PFSK-1 (cell line): ENCODE measurements around the gene NOP53.

ENCODE experiments used
- FOXP2 ChIP-seq: optimal IDR thresholded peaks from 2 replicates; pipeline ENCODE3; 2011; ENCODE audit warnings: borderline replicate concordance, control low read depth, inconsistent platforms; ENCODE audit not compliant: insufficient read depth; ENCODE audit errors: extremely low read length, extremely low read depth
- POLR2AphosphoS5 ChIP-seq: IDR thresholded peaks from 2 replicates; pipeline ENCODE4 v1.6.1; 2012; ENCODE audit warnings: low read depth, mild to moderate bottlenecking, control low read depth, low read length, moderate library complexity
- SIN3A ChIP-seq: IDR thresholded peaks from 2 replicates; pipeline ENCODE4 v1.6.1; 2012; ENCODE audit warnings: mild to moderate bottlenecking, low read length, moderate library complexity, borderline replicate concordance; ENCODE audit not compliant: insufficient read depth
- TAF1 ChIP-seq: IDR thresholded peaks from 2 replicates; pipeline ENCODE4 v1.6.1; 2012; ENCODE audit warnings: low read length, control low read depth, borderline replicate concordance; ENCODE audit not compliant: insufficient read depth
- TF ChIP-seq, protein P1 (sequence below), 2 experiments: IDR thresholded peaks; 2 replicates each; pipeline versions ENCODE4 v1.6.1 to v1.8.0; 2011 to 2012; ENCODE audit warnings: low read depth in 2 of 2, low read length in 2 of 2, control low read depth in 1 of 2, inconsistent platforms in 1 of 2, mild to moderate bottlenecking in 1 of 2, moderate library complexity in 1 of 2; ENCODE audit not compliant: insufficient read depth in 1 of 2

Gene NOP53

DNA sequence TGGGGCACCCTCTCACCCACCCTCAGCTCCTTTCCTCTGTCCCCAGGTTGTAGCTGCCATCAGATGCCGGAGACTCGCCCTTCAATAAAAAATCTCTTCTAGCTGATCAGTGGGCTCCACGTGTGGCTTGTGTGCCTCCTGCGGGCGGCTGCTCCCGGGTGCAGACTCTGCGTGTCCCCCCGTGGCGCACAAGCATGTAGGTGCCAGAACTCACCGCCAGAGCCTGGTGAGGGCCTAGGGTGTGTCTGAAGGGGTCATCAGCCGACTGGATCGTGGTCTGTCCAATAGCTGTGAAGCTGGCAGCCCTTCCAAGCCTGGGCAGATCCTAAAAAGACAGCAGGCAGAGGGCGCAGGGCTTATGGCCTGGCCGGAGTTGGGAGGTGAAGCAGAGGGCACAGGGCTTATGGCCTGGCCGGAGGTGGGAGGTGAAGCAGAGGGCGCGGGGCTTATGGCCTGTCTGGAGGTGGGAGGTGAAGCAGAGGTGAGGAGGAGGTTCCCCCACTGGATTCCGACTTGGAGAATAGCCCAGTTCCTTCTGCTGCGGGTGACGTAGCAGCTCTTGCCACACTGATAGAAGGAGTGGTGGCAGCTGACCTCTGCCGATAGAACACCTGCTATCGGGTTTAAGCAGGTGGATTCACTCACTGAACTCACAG lies 11.7 kb downstream of the NOP53 start:
- TF ChIP-seq TAF1 = no peak
- TF ChIP-seq SIN3A = no peak
- TF ChIP-seq POLR2AphosphoS5 = no peak
- no peak for TF ChIP-seq FOXP2
- TF ChIP-seq, protein P1, sequence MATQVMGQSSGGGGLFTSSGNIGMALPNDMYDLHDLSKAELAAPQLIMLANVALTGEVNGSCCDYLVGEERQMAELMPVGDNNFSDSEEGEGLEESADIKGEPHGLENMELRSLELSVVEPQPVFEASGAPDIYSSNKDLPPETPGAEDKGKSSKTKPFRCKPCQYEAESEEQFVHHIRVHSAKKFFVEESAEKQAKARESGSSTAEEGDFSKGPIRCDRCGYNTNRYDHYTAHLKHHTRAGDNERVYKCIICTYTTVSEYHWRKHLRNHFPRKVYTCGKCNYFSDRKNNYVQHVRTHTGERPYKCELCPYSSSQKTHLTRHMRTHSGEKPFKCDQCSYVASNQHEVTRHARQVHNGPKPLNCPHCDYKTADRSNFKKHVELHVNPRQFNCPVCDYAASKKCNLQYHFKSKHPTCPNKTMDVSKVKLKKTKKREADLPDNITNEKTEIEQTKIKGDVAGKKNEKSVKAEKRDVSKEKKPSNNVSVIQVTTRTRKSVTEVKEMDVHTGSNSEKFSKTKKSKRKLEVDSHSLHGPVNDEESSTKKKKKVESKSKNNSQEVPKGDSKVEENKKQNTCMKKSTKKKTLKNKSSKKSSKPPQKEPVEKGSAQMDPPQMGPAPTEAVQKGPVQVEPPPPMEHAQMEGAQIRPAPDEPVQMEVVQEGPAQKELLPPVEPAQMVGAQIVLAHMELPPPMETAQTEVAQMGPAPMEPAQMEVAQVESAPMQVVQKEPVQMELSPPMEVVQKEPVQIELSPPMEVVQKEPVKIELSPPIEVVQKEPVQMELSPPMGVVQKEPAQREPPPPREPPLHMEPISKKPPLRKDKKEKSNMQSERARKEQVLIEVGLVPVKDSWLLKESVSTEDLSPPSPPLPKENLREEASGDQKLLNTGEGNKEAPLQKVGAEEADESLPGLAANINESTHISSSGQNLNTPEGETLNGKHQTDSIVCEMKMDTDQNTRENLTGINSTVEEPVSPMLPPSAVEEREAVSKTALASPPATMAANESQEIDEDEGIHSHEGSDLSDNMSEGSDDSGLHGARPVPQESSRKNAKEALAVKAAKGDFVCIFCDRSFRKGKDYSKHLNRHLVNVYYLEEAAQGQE (IDR thresholded peaks at IDR 0.05; ENCODE audit: insufficient read depth in 1 of 2, low read depth in 2 of 2, low read length in 2 of 2) = no peak

DNA sequence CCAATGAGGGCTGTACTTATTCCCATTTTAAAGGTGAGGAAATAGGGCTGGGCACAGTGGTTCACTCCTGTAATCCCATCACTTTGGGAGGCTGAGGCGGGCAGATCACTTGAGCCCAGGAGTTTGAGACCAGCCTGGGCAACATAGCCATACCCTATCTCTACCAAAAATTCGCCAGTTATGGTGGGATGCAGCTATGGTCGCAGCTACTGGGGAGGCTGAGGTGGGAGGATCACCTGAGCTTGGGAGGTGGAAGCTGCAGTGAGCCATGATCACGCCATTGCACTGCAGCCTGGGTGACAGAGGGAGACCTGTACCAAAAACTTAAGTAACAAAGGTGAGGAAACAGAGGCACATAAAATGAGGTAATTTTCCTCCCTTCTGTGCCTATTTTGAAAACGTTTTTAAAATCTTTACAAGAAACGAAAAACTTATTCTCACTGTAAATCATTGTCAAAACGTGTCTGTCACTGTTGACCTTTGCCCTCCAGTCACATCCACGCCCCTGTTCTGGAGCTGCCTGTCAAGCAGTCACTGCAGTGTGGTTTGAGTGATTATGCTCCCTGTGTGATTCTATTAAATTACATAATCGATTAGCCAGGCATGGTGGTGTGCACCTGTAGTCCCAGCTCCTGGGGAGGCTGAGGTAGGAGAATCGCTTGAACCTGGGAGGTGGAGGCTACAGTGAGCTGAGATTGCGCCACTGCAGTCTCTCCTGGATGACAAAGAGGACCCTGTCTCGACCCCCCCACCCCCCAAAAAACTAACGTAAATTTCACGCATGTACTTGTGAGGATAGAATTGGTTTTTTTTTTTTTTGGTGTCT lies 12.5 kb downstream of the NOP53 start:
- TF ChIP-seq SIN3A = no peak
- no peak for TF ChIP-seq FOXP2

DNA sequence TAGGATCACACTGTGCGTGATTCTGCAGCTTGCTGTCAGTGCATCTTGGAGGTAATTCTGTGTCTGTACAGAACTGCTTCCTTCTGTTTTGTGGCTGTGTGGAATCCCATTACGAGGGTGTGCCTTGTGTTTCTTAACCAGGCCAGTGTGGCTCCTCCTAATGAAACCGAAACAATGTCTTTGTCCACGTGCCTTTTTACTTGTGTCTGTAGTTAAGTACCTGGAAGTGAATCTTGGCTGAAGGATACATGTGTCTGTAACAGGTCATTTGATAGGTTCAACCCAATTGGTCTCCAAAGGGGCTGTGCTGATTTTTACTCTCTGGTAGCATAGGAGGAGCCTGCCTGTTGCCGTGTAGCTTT lies 13.1 kb downstream of the NOP53 start:
- TF ChIP-seq SIN3A (no peak), POLR2AphosphoS5 (no peak), FOXP2 (no peak), TAF1 (no peak)
- TF ChIP-seq, protein P1 (IDR thresholded peaks at IDR 0.05; ENCODE audit: insufficient read depth in 1 of 2, low read depth in 2 of 2, low read length in 2 of 2) = no peak

DNA sequence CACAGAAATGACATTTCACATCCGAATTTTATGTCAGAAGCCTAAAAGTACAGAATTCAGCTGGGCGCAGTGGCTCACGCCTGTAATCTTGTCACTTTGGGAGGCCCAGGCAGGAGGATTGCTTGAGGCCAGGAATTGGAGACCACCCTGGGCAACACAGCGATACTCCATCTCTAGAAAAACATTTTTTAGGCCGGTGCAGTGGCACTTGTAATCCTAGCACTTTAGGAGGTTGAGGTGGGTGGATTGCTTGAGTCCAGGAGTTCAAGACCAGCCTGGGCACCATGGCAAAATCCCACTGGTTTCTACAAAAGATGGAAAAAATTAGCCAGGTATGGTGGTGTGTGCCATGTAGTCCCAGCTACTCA lies 15.3 kb downstream of the NOP53 start:
- TF ChIP-seq TAF1 = no peak
- TF ChIP-seq SIN3A = no peak
- TF ChIP-seq FOXP2 = no peak
- TF ChIP-seq, protein P1 (IDR thresholded peaks at IDR 0.05; ENCODE audit: insufficient read depth in 1 of 2, low read depth in 2 of 2, low read length in 2 of 2) = no peak
- no peak; the same call in 1 of the 2 replicates for TF ChIP-seq POLR2AphosphoS5

DNA sequence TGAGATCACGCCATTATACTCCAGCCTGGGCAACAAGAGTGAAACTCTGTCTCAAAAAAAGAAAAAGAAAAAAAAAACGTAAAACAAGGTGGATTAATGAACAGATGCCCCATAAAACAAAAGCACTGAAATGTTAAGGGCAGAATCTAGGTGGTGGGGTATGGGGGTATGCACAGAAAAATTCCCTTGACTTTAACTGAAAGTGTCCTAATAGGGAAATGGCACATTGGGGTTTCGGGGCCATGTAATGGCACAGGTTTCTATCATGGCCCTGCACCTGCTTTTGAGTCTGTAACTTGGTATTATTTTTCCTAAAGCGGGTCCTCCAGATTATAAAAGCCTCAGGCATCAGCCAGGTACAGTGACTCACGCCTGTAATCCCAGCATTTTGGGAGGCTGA lies 16.2 kb downstream of the NOP53 start:
- TF ChIP-seq FOXP2 (no peak), SIN3A (no peak), TAF1 (no peak), POLR2AphosphoS5 (no peak)
- TF ChIP-seq, protein P1 (IDR thresholded peaks at IDR 0.05; ENCODE audit: insufficient read depth in 1 of 2, low read depth in 2 of 2, low read length in 2 of 2) = no peak
